ENCODE measurements around the gene ROPN1.
"Not testable (repeated sequence)": the region's sequence is repeated elsewhere in the genome, so short reads cannot be mapped to it uniquely, and the experiment has no call there.

ROPN1 gene

GRCh38 chr3:123976904-123977303 is 15.0 kb downstream of the ROPN1 start:
- not testable (repeated sequence) for H3K23ac ChIP-seq (ENCODE audit: low read length); H2BK5ac ChIP-seq (ENCODE audit: low read depth, low read length, poor library complexity); H4K12ac ChIP-seq (ENCODE audit: low read depth, low read length); H3K4me2 ChIP-seq (ENCODE audit: low read length); H2AK5ac ChIP-seq (ENCODE audit: low read length); H3K9me3 ChIP-seq (ENCODE audit: insufficient read depth, low read depth, low read length); H3K79me1 ChIP-seq (ENCODE audit: low read length); DNase-seq; H3K4me1 ChIP-seq (ENCODE audit: control insufficient read depth in 1 of 2, insufficient read depth in 2 of 2, low read length in 2 of 2); H3K9ac ChIP-seq (ENCODE audit: low read length); H2AFZ ChIP-seq (ENCODE audit: insufficient read depth, low read length, poor library complexity); H2BK12ac ChIP-seq (ENCODE audit: low read length); H3K18ac ChIP-seq (ENCODE audit: low read length); H3K14ac ChIP-seq (ENCODE audit: low read length); H3K27me3 ChIP-seq (ENCODE audit: insufficient read depth, low read length); H4K91ac ChIP-seq (ENCODE audit: low read depth, low read length); H3K4me3 ChIP-seq (ENCODE audit: low read depth, low read length); H3K79me2 ChIP-seq (ENCODE audit: control insufficient read depth, insufficient read depth, low read length, poor library complexity); H2BK120ac ChIP-seq (ENCODE audit: insufficient read depth, low read length, poor library complexity); H3K36me3 ChIP-seq (ENCODE audit: control insufficient read depth in 1 of 2, insufficient read depth in 2 of 2, low read length in 2 of 2); H3K27ac ChIP-seq (ENCODE audit: low read depth, low read length); H4K8ac ChIP-seq (ENCODE audit: low read depth, low read length); H3K4ac ChIP-seq (ENCODE audit: low read depth, low read length)
- WGBS (ENCODE audit: extremely low coverage, insufficient coverage, insufficient read length), result no CpG with 5 or more reads among the region's 7 CpGs

GRCh38 chr3:123976181-123976898 is 15.6 kb downstream of the ROPN1 start:
- H3K27me3 ChIP-seq (ENCODE audit: insufficient read depth, low read length); H2BK120ac ChIP-seq (ENCODE audit: insufficient read depth, low read length, poor library complexity); DNase-seq; H2AFZ ChIP-seq (ENCODE audit: insufficient read depth, low read length, poor library complexity); H3K23ac ChIP-seq (ENCODE audit: low read length); H2AK5ac ChIP-seq (ENCODE audit: low read length); H3K27ac ChIP-seq (ENCODE audit: low read depth, low read length); H4K12ac ChIP-seq (ENCODE audit: low read depth, low read length); H3K4me3 ChIP-seq (ENCODE audit: low read depth, low read length); H2BK12ac ChIP-seq (ENCODE audit: low read length); H3K4me1 ChIP-seq (ENCODE audit: control insufficient read depth in 1 of 2, insufficient read depth in 2 of 2, low read length in 2 of 2); H3K9me3 ChIP-seq (ENCODE audit: insufficient read depth, low read depth, low read length); H3K9ac ChIP-seq (ENCODE audit: low read length); H3K18ac ChIP-seq (ENCODE audit: low read length); H3K4ac ChIP-seq (ENCODE audit: low read depth, low read length); H3K79me2 ChIP-seq (ENCODE audit: control insufficient read depth, insufficient read depth, low read length, poor library complexity); H4K8ac ChIP-seq (ENCODE audit: low read depth, low read length); H3K79me1 ChIP-seq (ENCODE audit: low read length); H2BK5ac ChIP-seq (ENCODE audit: low read depth, low read length, poor library complexity); H3K14ac ChIP-seq (ENCODE audit: low read length); H4K91ac ChIP-seq (ENCODE audit: low read depth, low read length); H3K4me2 ChIP-seq (ENCODE audit: low read length); H3K36me3 ChIP-seq (ENCODE audit: control insufficient read depth in 1 of 2, insufficient read depth in 2 of 2, low read length in 2 of 2): not testable (repeated sequence)
- WGBS (ENCODE audit: extremely low coverage, insufficient coverage, insufficient read length), result no CpG with 5 or more reads among the region's 4 CpGs

- H3K4me3 ChIP-seq (ENCODE audit: low read depth, low read length); H4K12ac ChIP-seq (ENCODE audit: low read depth, low read length); H2AK5ac ChIP-seq (ENCODE audit: low read length); H3K18ac ChIP-seq (ENCODE audit: low read length); H3K27me3 ChIP-seq (ENCODE audit: insufficient read depth, low read length); H3K4ac ChIP-seq (ENCODE audit: low read depth, low read length); H2BK120ac ChIP-seq (ENCODE audit: insufficient read depth, low read length, poor library complexity); H4K8ac ChIP-seq (ENCODE audit: low read depth, low read length); H3K79me2 ChIP-seq (ENCODE audit: control insufficient read depth, insufficient read depth, low read length, poor library complexity); H3K4me1 ChIP-seq (ENCODE audit: control insufficient read depth in 1 of 2, insufficient read depth in 2 of 2, low read length in 2 of 2); H2BK5ac ChIP-seq (ENCODE audit: low read depth, low read length, poor library complexity); DNase-seq; H3K23ac ChIP-seq (ENCODE audit: low read length); H3K9me3 ChIP-seq (ENCODE audit: insufficient read depth, low read depth, low read length); H3K14ac ChIP-seq (ENCODE audit: low read length); H4K91ac ChIP-seq (ENCODE audit: low read depth, low read length); H3K79me1 ChIP-seq (ENCODE audit: low read length); H2AFZ ChIP-seq (ENCODE audit: insufficient read depth, low read length, poor library complexity); H3K4me2 ChIP-seq (ENCODE audit: low read length); H3K9ac ChIP-seq (ENCODE audit: low read length); H3K36me3 ChIP-seq (ENCODE audit: control insufficient read depth in 1 of 2, insufficient read depth in 2 of 2, low read length in 2 of 2); H2BK12ac ChIP-seq (ENCODE audit: low read length); H3K27ac ChIP-seq (ENCODE audit: low read depth, low read length): not testable (repeated sequence)
- no CpG with 5 or more reads among the region's 7 CpGs for WGBS (ENCODE audit: extremely low coverage, insufficient coverage, insufficient read length)
Observed at GRCh38 chr3:123975030-123975429, 16.9 kb downstream of the ROPN1 start.

- H3K14ac ChIP-seq (ENCODE audit: low read length), result no peak overlapping the region
- no peak overlapping the region for H3K4me2 ChIP-seq (ENCODE audit: low read length)
- H3K18ac ChIP-seq (ENCODE audit: low read length), result no peak overlapping the region
- no peaks in the 10 kb centered on the region for H3K79me1 ChIP-seq (ENCODE audit: low read length)
- no peak overlapping the region for H4K8ac ChIP-seq (ENCODE audit: low read depth, low read length)
- no peak overlapping the region for H3K4ac ChIP-seq (ENCODE audit: low read depth, low read length)
- H3K23ac ChIP-seq (ENCODE audit: low read length), result no peak overlapping the region
- no peak overlapping the region for H3K4me3 ChIP-seq (ENCODE audit: low read depth, low read length)
- H3K27ac ChIP-seq (ENCODE audit: low read depth, low read length), result no peak overlapping the region
- no peak overlapping the region for H2AFZ ChIP-seq (ENCODE audit: insufficient read depth, low read length, poor library complexity)
- no peak overlapping the region for H4K91ac ChIP-seq (ENCODE audit: low read depth, low read length)
- H3K36me3 ChIP-seq (ENCODE audit: control insufficient read depth in 1 of 2, insufficient read depth in 2 of 2, low read length in 2 of 2), result no peaks in the 10 kb centered on the region
- H2AK5ac ChIP-seq (ENCODE audit: low read length), result no peak overlapping the region
- H3K9ac ChIP-seq (ENCODE audit: low read length), result no peak overlapping the region
- no peak overlapping the region for H2BK5ac ChIP-seq (ENCODE audit: low read depth, low read length, poor library complexity)
- H3K4me1 ChIP-seq (ENCODE audit: control insufficient read depth in 1 of 2, insufficient read depth in 2 of 2, low read length in 2 of 2), result no peaks in the 10 kb centered on the region
- no peak overlapping the region for H2BK120ac ChIP-seq (ENCODE audit: insufficient read depth, low read length, poor library complexity)
- no peaks in the 10 kb centered on the region for H3K27me3 ChIP-seq (ENCODE audit: insufficient read depth, low read length)
- no peaks in the 10 kb centered on the region for H3K79me2 ChIP-seq (ENCODE audit: control insufficient read depth, insufficient read depth, low read length, poor library complexity)
- no peak overlapping the region for H4K12ac ChIP-seq (ENCODE audit: low read depth, low read length)
- H3K9me3 ChIP-seq (ENCODE audit: insufficient read depth, low read depth, low read length), result no peaks in the 10 kb centered on the region
- no peak overlapping the region for H2BK12ac ChIP-seq (ENCODE audit: low read length)
- no peak for DNase-seq
Observed at GRCh38 chr3:123971406-123971805, 20.5 kb downstream of the ROPN1 start.
